Panc1 (cell line): ENCODE measurements around the gene RABL3. TPM values are rescaled to one million over a fixed set of nuclear protein-coding genes. Genes with fewer than 3 reads are reported as not detected.

Experiments used
- ATAC-seq: fragments of 200-7000 bp; cut with Tn5 transposase; 2 replicates; pipeline ENCODE4 v1.9.1; 2020; ENCODE audit warnings: mild to moderate bottlenecking, moderate library complexity
- BruUV-seq: library from RNA; stranded (reverse); fragments of 400-500 nt; replicated peaks from 2 replicates; lab custom pipeline; 2021; lab: Mats Ljungman, UMichigan
- CTCF ChIA-PET: fragments of 300-600 bp; sonication (Branson Sonifier 250); formaldehyde crosslinking; loops from one replicate; lab custom pipeline; 2022; ENCODE audit warnings: antibody characterized with exemption; lab: Charles Lee
- POLR2A ChIA-PET: fragments of 300-600 bp; sonication (Branson Sonifier 250); formaldehyde crosslinking; loops from one replicate; lab custom pipeline; 2022; ENCODE audit warnings: antibody characterized with exemption; lab: Charles Lee
- DNase-seq: peaks from one replicate; pipeline ENCODE4 v3.0.0-alpha.2; 2010; ENCODE audit warnings: low read depth, low spot score
- H3K27ac ChIP-seq: 2 replicates; pipeline ENCODE4 v1.5.1; 2011; ENCODE audit warnings: mild to moderate bottlenecking, low read length, inconsistent platforms
- H3K27me3 ChIP-seq: fragments of 200-500 bp; sonication (Bioruptor generic); 2 replicates; pipeline ENCODE4 v1.6.0; 2014; ENCODE audit warnings: low read length, inconsistent platforms; ENCODE audit not compliant: control insufficient read depth, insufficient read depth
- H3K36me3 ChIP-seq: fragments of 200-500 bp; sonication (Bioruptor generic); 2 replicates; pipeline ENCODE4 v1.5.1; 2014; ENCODE audit warnings: inconsistent platforms, mild to moderate bottlenecking, low read length, moderate library complexity; ENCODE audit not compliant: control insufficient read depth, insufficient read depth
- H3K4me1 ChIP-seq: 2 replicates; pipeline ENCODE4 v1.5.1; 2011; ENCODE audit warnings: inconsistent platforms, mild to moderate bottlenecking, low read length, moderate library complexity; ENCODE audit not compliant: control insufficient read depth, insufficient read depth
- H3K4me3 ChIP-seq, 2 experiments: 2 replicates each; pipeline ENCODE4 v1.5.1; 2011 to 2012; ENCODE audit warnings: low read depth in 2 of 2, low read length in 2 of 2, mild to moderate bottlenecking in 2 of 2, inconsistent platforms in 1 of 2, moderate library complexity in 1 of 2
- H3K9me3 ChIP-seq: fragments of 200-500 bp; sonication (Bioruptor generic); 2 replicates; pipeline ENCODE4 v1.5.1; 2014; ENCODE audit warnings: low read depth, mild to moderate bottlenecking, inconsistent platforms, low read length, moderate library complexity; ENCODE audit not compliant: control insufficient read depth, insufficient read depth
- CTCF ChIP-seq: fragments of 450-650 bp; IDR thresholded peaks from 2 replicates; pipeline ENCODE4 v1.5.1; 2017; ENCODE audit warnings: mild to moderate bottlenecking
- POLR2AphosphoS5 ChIP-seq: IDR thresholded peaks from 2 replicates; pipeline ENCODE4 v1.6.1; 2012; ENCODE audit warnings: mild to moderate bottlenecking, low read depth, low read length, moderate library complexity
- REST ChIP-seq, 2 experiments: IDR thresholded peaks; 2 replicates each; pipeline ENCODE4 v1.6.1; 2011 to 2012; ENCODE audit warnings: low read depth in 2 of 2, control low read depth in 1 of 2, low read length in 1 of 2, mild to moderate bottlenecking in 1 of 2, moderate library complexity in 1 of 2; ENCODE audit not compliant: insufficient read depth in 1 of 2
- SIN3A ChIP-seq: IDR thresholded peaks from 2 replicates; pipeline ENCODE4 v1.6.1; 2012; ENCODE audit warnings: low read depth, mild to moderate bottlenecking, low read length, moderate library complexity, borderline replicate concordance; ENCODE audit not compliant: insufficient read depth
- TCF7L2 ChIP-seq: IDR thresholded peaks from 2 replicates; pipeline ENCODE4 v1.6.1; 2011; ENCODE audit warnings: mild to moderate bottlenecking, low read depth, low read length, inconsistent platforms
- in situ Hi-C: cut with HindIII; loops from 2 replicates; pipeline ENCODE4 v1.10.0; 2016; ENCODE audit warnings: low sequenced_read_pairs, low pct_unique_long_range_greater_than_20kb
- intact Hi-C: fragments of 100-400 bp; cut with micrococcal nuclease; formaldehyde crosslinking; loops from one replicate; pipeline ENCODE4 v1.10.0; 2022; ENCODE audit not compliant: unreplicated experiment
- total RNA-seq: library from RNA; stranded (reverse); gene quantifications from one replicate; pipeline ENCODE4 v1.2.1, GENCODE V29; 2021; ENCODE audit not compliant: unreplicated experiment

The RABL3 gene
- total RNA-seq, 1 experiment from 2014 or later: 15.8 TPM

- Histone ChIP-seq H3K4me1 (no peaks in the 10 kb centered on the region), H3K4me3 (no peak overlapping the region), H3K9me3 (no peaks in the 10 kb centered on the region), H3K36me3 (no peaks in the 10 kb centered on the region), H3K27me3 (peaks cover 2% of the 10 kb centered on the region; the same call in 1 of the 2 replicates), H3K27ac (no peak overlapping the region)
- in situ Hi-C loops: no loop called here
- intact Hi-C loops: no loop called here
- ChIA-PET POLR2A (no interaction called here), CTCF (no interaction called here)
- TF ChIP-seq TCF7L2 (no peak), REST (IDR thresholded peaks at IDR 0.05; ENCODE audit: insufficient read depth in 1 of 2, low read depth in 2 of 2, low read length in 1 of 2) (no peak), CTCF (no peak), POLR2AphosphoS5 (no peak), SIN3A (no peak)
- no TSS peak for BruUV-seq
- DNase-seq (no peak), ATAC-seq (no peak)
Measured at GRCh38 chr3:120661945-120662344, 80.4 kb downstream of the RABL3 start.

- ChIA-PET POLR2A (interaction anchor here (0.6 kb wide), 1 partner anchor 310 kb away, joined by 4 read pairs; no protein-coding TSS in a partner anchor), CTCF (interaction anchor here (0.6 kb wide), 1 partner anchor 1058 kb away, joined by 3 read pairs; no protein-coding TSS in a partner anchor)
- Histone ChIP-seq H3K4me1 (no peaks in the 10 kb centered on the region), H3K4me3 (no peak overlapping the region), H3K9me3 (no peaks in the 10 kb centered on the region), H3K27me3 (peaks cover 2% of the 10 kb centered on the region; the same call in 1 of the 2 replicates), H3K36me3 (no peaks in the 10 kb centered on the region), H3K27ac (no peak overlapping the region)
- TF ChIP-seq SIN3A (no peak), POLR2AphosphoS5 (no peak), TCF7L2 (no peak), REST (IDR thresholded peaks at IDR 0.05; ENCODE audit: insufficient read depth in 1 of 2, low read depth in 2 of 2, low read length in 1 of 2) (no peak), CTCF (no peak)
- in situ Hi-C loops (no loop called here), intact Hi-C loops (no loop called here)
- no peak for DNase-seq
- no TSS peak for BruUV-seq
- ATAC-seq: no peak
Measured at GRCh38 chr3:120661106-120661905, 81.0 kb downstream of the RABL3 start.
